CD14-positive monocyte (primary cell): ENCODE results near the gene F7. TPM values are rescaled to one million over a fixed set of nuclear protein-coding genes. Genes with fewer than 3 reads are reported as not detected.

Experiments used
- DNase-seq, 3 donors: peaks; one replicate each; pipeline ENCODE4 v3.0.0-alpha.2; 2011 to 2022
- H2AFZ ChIP-seq: 2 replicates; pipeline ENCODE4 v1.6.0; 2012; ENCODE audit warnings: mild to moderate bottlenecking, low read depth, low read length, inconsistent platforms; ENCODE audit not compliant: insufficient read depth, poor library complexity, severe bottlenecking
- H3K27ac ChIP-seq, 2 donors: 1 replicate in 1 of 2; 2 replicates in 1 of 2; pipeline ENCODE4 v1.5.1; 2012 to 2013; ENCODE audit warnings: low read length in 2 of 2, control low read depth in 1 of 2, inconsistent platforms in 1 of 2, low read depth in 1 of 2, mild to moderate bottlenecking in 1 of 2
- H3K27me3 ChIP-seq, 2 donors: one replicate each; pipeline versions ENCODE4 v1.6.0 to v1.6.1; 2011 to 2013; ENCODE audit warnings: low read length in 2 of 2; ENCODE audit not compliant: control insufficient read depth in 2 of 2, insufficient read depth in 2 of 2
- H3K36me3 ChIP-seq, 2 donors: replicated peaks in 1 of 2; 1 replicate in 1 of 2; 2 replicates in 1 of 2; pipeline versions ENCODE4 v1.5.1 to v1.6.1; 2012 to 2013; ENCODE audit warnings: low read length in 2 of 2, control low read depth in 1 of 2, inconsistent platforms in 1 of 2, mild to moderate bottlenecking in 1 of 2; ENCODE audit not compliant: insufficient read depth in 2 of 2, control insufficient read depth in 1 of 2
- H3K4me1 ChIP-seq, 2 donors: 1 replicate in 1 of 2; 2 replicates in 1 of 2; pipeline versions ENCODE4 v1.5.1 to v1.6.1; 2012 to 2013; ENCODE audit warnings: low read length in 2 of 2, control low read depth in 1 of 2, inconsistent platforms in 1 of 2, mild to moderate bottlenecking in 1 of 2, moderate library complexity in 1 of 2; ENCODE audit not compliant: insufficient read depth in 2 of 2, control insufficient read depth in 1 of 2
- H3K4me2 ChIP-seq: replicated peaks from 2 replicates; pipeline ENCODE3; 2012; ENCODE audit warnings: low read length, moderate library complexity, mild to moderate bottlenecking; ENCODE audit not compliant: poor library complexity, severe bottlenecking; ENCODE audit errors: extremely low read depth
- H3K4me3 ChIP-seq, 3 experiments: fragments of 200-600 bp in 1 of 3; sonication (generic) in 1 of 3; replicated peaks in 1 of 3; 1 replicate in 2 of 3; 2 replicates in 1 of 3; pipeline ENCODE4 v1.5.1; 2011 to 2013; ENCODE audit warnings: low read length in 3 of 3, mild to moderate bottlenecking in 3 of 3, control low read depth in 2 of 3, low read depth in 2 of 3, inconsistent platforms in 1 of 3, moderate library complexity in 1 of 3
- H3K79me2 ChIP-seq: 2 replicates; pipeline ENCODE4 v1.6.0; 2012; ENCODE audit warnings: mild to moderate bottlenecking, control low read depth, inconsistent platforms, low read length, moderate library complexity; ENCODE audit not compliant: insufficient read depth
- H3K9ac ChIP-seq: 2 replicates; pipeline ENCODE4 v1.6.0; 2017; ENCODE audit warnings: low read length, mild to moderate bottlenecking; ENCODE audit not compliant: insufficient read depth, poor library complexity, severe bottlenecking
- H3K9me3 ChIP-seq, 2 donors: replicated peaks in 1 of 2; 1 replicate in 1 of 2; 2 replicates in 1 of 2; pipeline versions ENCODE4 v1.5.1 to v1.6.1; 2012 to 2013; ENCODE audit warnings: low read length in 2 of 2, control low read depth in 1 of 2; ENCODE audit not compliant: control insufficient read depth in 1 of 2, insufficient read depth in 1 of 2
- H4K20me1 ChIP-seq: 2 replicates; pipeline ENCODE4 v1.6.0; 2012; ENCODE audit warnings: mild to moderate bottlenecking, low read length, control low read depth, moderate library complexity; ENCODE audit not compliant: insufficient read depth
- H3K27ac Mint-ChIP-seq, 7 donors: one replicate each; pipeline ENCODE4 v1.8.0; 2020; ENCODE audit warnings: mild to moderate bottlenecking in 7 of 7, mixed read lengths in 7 of 7, moderate library complexity in 6 of 7, inconsistent platforms in 2 of 7
- H3K27me3 Mint-ChIP-seq, 3 donors: one replicate each; pipeline ENCODE4 v1.8.0; 2021 to 2022; ENCODE audit warnings: low read depth in 3 of 3, mild to moderate bottlenecking in 3 of 3, mixed read lengths in 3 of 3, moderate library complexity in 3 of 3, inconsistent platforms in 1 of 3
- H3K36me3 Mint-ChIP-seq, 2 donors: one replicate each; pipeline ENCODE4 v1.8.0; 2020; ENCODE audit warnings: mixed read lengths in 2 of 2, inconsistent platforms in 1 of 2, mild to moderate bottlenecking in 1 of 2
- H3K4me1 Mint-ChIP-seq: one replicate; pipeline ENCODE4 v1.8.0; 2020; ENCODE audit warnings: mild to moderate bottlenecking, mixed read lengths
- H3K4me3 Mint-ChIP-seq, 2 donors: one replicate each; pipeline ENCODE4 v1.8.0; 2020; ENCODE audit warnings: mild to moderate bottlenecking in 2 of 2, mixed read lengths in 2 of 2, moderate library complexity in 1 of 2
- H3K9me3 Mint-ChIP-seq, 7 donors: one replicate each; pipeline ENCODE4 v1.8.0; 2020 to 2022; ENCODE audit warnings: mixed read lengths in 7 of 7, mild to moderate bottlenecking in 6 of 7, moderate library complexity in 6 of 7, inconsistent platforms in 2 of 7
- CTCF ChIP-seq: fragments of 200-600 bp; IDR thresholded peaks from one replicate; pipeline ENCODE4 v1.8.0; 2022; ENCODE audit warnings: antibody characterized with exemption, mild to moderate bottlenecking
- WGBS: methylation state at CpG from one replicate; pipeline ENCODE4 v1.1.5; 2013; ENCODE audit warnings: missing lambda C conversion rate; ENCODE audit not compliant: insufficient coverage; 5-methylcytosine and 5-hydroxymethylcytosine counted together
- intact Hi-C, 2 donors: fragments of 100-400 bp; cut with micrococcal nuclease; formaldehyde crosslinking; loops; one replicate each; pipeline versions ENCODE4 v1.15.0 to v1.15.1; 2023
- polyA plus RNA-seq, 3 donors: library from polyadenylated mRNA; depleted of rRNA in 1 of 3; unstranded in 2 of 3; stranded (reverse) in 1 of 3; fragments of 300-500 nt in 2 of 3; fragments of >200 nt in 1 of 3; fragmentation: Illumina TruSeq in 2 of 3; gene quantifications; 1 replicate in 2 of 3; 2 replicates in 1 of 3; pipeline ENCODE4 v1.2.3, GENCODE V29; 2012 to 2021

F7 gene
- polyA plus RNA-seq, 3 donors = not detected

GRCh38 chr13:113151745-113152690 lies 46.4 kb downstream of the F7 start:
- Histone ChIP-seq H3K9me3 (peaks cover 4 to 6% of the 10 kb centered on the region in 2 donors), H3K4me3 (peak overlapping the region in 2 of 3 experiments; percentile 31 to 77), H3K27me3 (peaks cover 13 to 27% of the 10 kb centered on the region in 2 donors), H3K27ac (no peak overlapping the region), H3K4me2 (peak overlapping the region; percentile 94), H3K4me1 (peaks cover 24 to 28% of the 10 kb centered on the region in 2 donors), H3K79me2 (no peaks in the 10 kb centered on the region), H3K36me3 (no peaks in the 10 kb centered on the region), H2AFZ (peak overlapping the region; percentile 100), H3K9ac (peak overlapping the region; percentile 67), H4K20me1 (no peaks in the 10 kb centered on the region)
- H3K4me3 Mint-ChIP-seq = peak overlapping the region; percentile 83 to 97
- peaks cover 2 to 22% (median 11%) of the 10 kb centered on the region in 7 donors for H3K9me3 Mint-ChIP-seq
- peaks cover 6 to 7% of the 10 kb centered on the region in 2 donors for H3K36me3 Mint-ChIP-seq
- TF ChIP-seq CTCF = no peak
- DNase-seq = peak; percentile 30 to 59 (median 33)
- peaks cover 20 to 33% (median 30%) of the 10 kb centered on the region in 3 donors for H3K27me3 Mint-ChIP-seq
- peaks cover 27% of the 10 kb centered on the region for H3K4me1 Mint-ChIP-seq
- intact Hi-C loops = loop anchor here (2.0 to 5.0 kb wide), 2 partner anchors 57 to 145 kb away; partner anchors contain the start of genes CUL4A (in 1 of the 2), LAMP1 (in 1 of the 2) and PCID2 (in 1 of the 2)
- H3K27ac Mint-ChIP-seq = peak overlapping the region in 3 of 7 donors; percentile 42 to 82 (median 70)
- 53% methylated on average over 25 of the region's 28 CpGs for WGBS

- Histone ChIP-seq H2AFZ (peak overlapping the region; percentile 100), H3K4me1 (peaks cover 24 to 28% of the 10 kb centered on the region in 2 donors), H3K9me3 (peaks cover 4 to 6% of the 10 kb centered on the region in 2 donors), H3K4me3 (peak overlapping the region; percentile 31 to 77 (median 46)), H3K4me2 (peak overlapping the region; percentile 94), H3K27me3 (peaks cover 13 to 27% of the 10 kb centered on the region in 2 donors), H3K36me3 (no peaks in the 10 kb centered on the region), H3K79me2 (no peaks in the 10 kb centered on the region), H3K27ac (no peak overlapping the region), H4K20me1 (no peaks in the 10 kb centered on the region), H3K9ac (peak overlapping the region; percentile 67)
- H3K36me3 Mint-ChIP-seq = peaks cover 6 to 7% of the 10 kb centered on the region in 2 donors
- peaks cover 2 to 22% (median 11%) of the 10 kb centered on the region in 7 donors for H3K9me3 Mint-ChIP-seq
- peak overlapping the region in 4 of 7 donors; percentile 5 to 82 (median 66) for H3K27ac Mint-ChIP-seq
- no peak for TF ChIP-seq CTCF
- DNase-seq = no peak
- WGBS = 50% methylated on average over 2 of the region's 2 CpGs
- intact Hi-C loops = loop anchor here (2.0 to 5.0 kb wide), 2 partner anchors 56 to 145 kb away; partner anchors contain the start of genes CUL4A (in 1 of the 2), LAMP1 (in 1 of the 2) and PCID2 (in 1 of the 2)
- H3K4me3 Mint-ChIP-seq = peak overlapping the region; percentile 83 to 97
- peaks cover 26 to 34% (median 33%) of the 10 kb centered on the region in 3 donors for H3K27me3 Mint-ChIP-seq
- H3K4me1 Mint-ChIP-seq = peaks cover 27% of the 10 kb centered on the region
These were observed 47.0 kb downstream of the F7 start for GRCh38 chr13:113152691-113152983.
